NCI-H510A treated with DMSO at 0.1 percent for 48 hours (cell line): ENCODE results near the gene GREB1L.

Experiments
- DNase-seq: peaks from one replicate; lab custom pipeline; 2025; lab: John Stamatoyannopoulos, UW

Gene GREB1L

DNA sequence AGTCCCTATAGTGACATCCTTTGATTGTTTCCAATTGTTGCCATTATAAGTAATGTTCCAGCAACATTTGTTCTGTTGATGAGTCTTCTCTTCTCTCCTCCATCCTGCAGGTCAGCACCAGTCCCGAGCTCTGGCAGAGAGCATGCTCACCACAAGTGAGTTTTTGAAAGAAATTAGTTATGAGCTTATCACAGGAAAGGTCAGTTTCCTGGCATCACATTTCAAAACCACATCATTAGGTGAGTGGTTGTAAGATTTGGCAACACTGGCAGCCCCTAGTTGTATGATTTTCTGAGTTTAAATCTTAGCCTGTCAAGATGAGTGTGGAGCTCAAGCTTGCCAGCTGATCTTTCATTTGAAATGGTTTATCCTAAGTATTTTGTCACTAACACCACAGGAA, 208.9 kb downstream of the GREB1L start:
- no peak for DNase-seq

DNA sequence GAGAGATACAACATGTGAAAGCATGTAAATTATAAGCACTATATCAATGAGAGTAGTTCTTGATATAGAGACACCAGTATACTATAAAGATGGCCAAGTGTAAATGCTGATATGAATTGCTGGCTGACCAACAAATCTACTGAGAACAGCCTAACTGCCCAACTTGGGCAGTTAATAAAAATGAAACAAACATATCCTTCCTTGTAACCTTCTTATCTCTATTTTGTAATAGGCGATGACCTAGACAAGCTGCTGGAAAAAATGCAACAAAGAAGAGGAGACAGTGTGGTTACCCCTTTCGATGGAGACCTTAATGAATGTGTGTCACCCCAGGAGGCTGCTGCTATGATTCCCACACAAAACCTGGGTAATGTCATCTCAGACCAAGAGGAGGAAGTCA, 209.8 kb downstream of the GREB1L start:
- no peak for DNase-seq

DNA sequence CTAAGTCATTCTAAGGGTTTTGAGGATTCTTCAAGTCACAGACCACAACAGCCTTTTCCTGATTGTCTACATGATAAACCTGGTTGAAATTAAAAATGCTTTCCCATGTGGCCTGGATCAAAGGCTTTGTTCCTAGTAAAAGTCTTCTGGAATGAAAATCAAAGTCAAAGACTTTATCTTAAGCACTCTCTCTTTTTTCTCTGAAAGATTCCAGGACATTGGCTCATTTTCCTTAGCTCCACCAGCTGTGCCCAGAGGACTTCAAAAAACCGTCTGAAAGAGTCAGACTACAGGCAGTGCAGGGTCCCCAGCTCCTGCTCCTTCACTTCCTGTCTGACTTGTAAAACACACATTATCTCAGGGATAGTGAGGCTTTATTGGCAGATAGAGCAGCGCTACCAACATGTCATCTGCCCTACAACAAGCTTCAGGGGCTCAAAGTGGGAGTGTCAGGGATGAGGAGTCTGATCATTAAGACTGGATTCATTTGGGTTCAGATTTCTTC, 210.3 kb downstream of the GREB1L start:
- no peak for DNase-seq

DNA sequence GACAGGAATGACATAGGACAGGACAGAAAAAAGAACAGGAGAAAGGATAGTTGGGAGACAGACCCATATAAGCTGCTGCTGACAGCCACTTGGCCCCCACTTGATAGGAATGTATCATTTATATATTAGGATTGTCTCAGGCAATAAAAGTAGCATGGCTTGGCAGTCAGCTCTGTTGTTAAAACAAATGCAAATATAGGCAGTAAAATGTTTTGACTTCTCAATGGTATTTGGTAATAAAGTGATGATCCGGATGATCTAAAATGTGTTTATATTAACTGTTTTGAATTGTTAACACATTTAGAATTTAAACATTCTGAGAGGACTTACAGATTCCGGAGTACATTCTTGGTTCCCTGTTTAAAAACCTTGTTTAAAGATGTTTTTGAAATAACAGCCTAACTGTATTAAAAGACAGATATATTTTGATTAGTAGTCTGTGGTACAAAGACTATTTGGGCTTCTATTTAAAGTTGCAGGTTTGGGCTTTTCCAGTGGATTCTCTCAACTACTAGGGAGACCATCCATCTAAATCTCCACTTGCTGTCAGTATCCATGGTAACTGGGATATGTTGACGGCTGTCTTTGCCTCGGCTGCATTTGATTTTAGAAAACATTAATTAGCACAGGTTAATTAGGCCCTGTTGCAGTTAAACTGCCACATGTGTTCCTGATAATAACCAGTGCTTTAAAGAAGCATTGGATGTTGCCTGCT, 210.9 kb downstream of the GREB1L start:
- no peak for DNase-seq

DNA sequence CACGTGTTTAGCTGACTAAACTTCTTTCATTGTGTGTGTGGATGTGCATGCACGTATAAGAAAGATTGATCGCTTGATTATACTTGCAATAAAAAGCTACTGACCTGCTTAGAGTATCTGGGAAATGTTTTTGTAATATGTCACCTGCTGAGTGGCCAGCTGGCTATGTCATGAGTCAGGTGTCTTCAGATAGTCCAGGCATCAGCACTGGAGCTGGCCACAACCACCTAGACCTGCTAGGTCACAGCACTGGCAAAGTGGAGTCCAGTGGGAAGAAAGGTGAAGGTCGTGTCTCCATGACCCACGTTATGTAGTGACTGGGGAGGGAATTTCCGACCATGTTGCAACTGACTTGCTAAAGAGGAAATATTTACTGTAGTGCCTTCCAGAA, 211.5 kb downstream of the GREB1L start:
- no peak for DNase-seq

DNA sequence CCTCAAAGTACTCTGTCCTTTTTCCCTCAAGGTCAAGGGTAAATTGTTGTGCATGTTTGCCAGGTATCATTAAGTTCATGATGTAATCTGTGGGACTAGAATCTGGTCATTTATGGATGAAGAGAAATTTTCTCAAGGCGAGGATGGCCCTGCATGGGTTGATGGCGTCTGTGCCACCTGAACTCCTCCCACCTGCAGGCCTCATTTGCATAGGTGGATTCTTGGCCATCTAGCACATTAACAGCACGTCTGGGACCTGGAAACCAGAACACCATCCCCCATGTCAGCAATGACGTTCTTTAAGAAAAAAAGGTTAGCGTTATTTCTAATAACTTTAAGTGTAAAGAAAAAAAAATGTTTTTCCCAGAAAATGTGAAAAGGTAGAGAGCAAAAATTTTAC, 212.7 kb downstream of the GREB1L start:
- no peak for DNase-seq

DNA sequence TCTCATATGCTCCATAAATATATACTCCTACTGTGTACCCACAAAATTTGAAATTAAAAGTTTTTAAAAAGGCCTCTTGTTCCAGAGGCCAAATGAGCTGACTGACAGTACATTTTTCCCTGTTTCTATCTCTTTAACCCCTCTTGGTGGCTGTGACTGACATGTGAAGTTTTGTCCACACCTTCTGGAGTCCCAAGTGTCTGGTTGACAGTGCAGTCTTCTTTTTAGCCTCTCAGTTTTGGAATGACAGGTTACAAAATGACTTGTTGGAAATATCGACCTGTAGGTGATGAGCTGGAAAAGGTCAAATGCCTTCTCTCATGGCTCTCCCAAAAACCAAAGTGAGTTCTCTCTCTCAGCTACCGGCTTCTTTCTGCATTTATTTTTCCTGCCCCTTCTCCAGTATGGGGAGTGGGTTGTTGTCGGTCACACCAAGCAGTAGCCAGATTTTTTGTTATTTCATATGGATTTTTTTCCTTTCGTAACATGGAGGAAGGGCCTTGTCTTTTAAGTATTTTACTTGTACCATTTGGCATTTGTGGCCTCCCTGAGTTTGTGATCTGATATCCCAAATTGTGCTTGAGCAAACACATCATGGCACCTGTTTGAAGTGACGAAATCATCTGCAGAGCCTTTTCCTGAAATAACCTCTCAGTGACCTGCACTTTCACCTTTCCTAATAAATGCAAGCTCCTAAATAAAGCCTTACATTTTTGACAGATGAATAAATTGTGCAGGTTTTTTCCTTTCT, 214.6 kb downstream of the GREB1L start:
- no peak for DNase-seq

DNA sequence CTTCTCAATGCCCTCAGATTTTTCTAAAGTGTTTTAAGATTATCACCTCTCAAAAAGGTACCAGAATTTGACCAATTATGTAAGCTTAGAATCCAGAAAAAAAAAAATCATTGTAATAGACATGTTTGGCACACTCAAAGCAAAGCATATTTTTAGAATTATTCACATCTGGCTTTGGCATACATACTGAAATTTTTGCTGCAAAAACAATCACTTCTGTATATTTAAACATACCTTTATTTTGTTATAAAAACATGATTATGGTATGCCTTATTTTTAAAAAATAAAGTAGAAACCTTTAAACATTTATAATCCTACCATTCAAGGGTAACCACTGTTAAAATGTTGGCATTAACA, 215.1 kb downstream of the GREB1L start:
- DNase-seq = no peak

DNA sequence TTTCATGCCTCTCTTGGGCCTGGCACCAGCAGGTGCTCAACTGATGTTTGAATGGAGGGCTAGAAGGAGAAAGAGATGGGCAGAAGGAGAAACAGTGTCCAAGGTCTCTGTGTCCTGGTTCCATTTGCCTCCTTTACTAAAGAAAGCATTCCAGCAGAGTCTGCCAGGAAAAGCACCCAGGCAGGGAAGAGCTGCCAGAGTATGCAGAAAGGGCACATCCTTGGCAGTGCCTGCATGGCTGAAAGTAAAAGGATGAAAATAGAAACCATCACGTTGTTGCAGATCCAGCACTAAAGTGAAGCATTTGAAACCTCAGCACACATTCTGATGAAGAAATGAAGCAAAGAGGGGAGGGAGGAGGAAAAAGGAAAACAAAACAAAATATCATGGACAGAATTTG, 216.3 kb downstream of the GREB1L start:
- DNase-seq = no peak

DNA sequence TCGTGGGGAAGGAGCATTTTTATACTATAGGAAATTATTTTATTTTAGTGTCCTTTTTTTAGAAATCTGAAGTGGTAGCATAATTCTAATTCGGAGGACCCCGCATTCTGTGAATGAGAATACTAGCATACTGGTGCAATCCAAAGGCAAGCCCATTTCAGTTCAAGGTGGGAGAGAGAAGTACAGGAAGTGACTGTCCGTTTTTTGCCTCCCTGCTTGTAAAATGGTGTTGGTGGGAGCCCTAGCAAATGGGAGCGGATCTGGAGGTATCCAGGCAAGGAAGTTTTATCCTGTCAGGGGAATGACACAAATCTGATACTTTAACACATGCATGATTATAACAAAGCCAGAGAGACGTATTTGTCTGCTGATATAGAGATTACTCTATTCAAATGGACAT, 216.8 kb downstream of the GREB1L start:
- no peak for DNase-seq

DNA sequence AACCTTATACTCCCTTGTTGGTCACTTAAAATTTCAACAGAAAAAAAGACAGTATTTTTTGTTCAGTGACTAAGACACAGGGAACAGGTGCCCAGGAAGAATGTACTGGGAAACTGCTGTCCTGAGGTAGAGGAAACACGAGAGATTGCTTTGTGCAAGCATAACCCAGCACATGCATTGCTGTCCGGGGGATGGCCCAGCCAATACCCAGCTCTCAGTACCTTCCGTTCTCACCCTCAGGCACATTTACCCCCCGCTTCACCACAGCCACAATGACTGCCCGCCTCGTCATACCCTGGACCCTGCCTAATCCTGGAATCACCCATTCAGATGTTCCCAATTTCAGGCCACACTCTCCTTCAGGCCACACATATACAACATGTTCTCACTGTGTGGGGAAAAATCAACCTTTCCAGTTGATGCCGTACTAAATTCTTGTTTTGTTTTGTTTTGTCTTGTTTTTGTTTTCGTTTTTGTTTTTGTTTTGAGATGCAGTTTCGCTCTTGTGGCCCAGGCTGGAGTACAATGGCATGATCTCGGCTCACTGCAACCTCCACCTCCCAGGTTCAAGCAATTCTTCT, 217.8 kb downstream of the GREB1L start:
- DNase-seq = no peak

DNA sequence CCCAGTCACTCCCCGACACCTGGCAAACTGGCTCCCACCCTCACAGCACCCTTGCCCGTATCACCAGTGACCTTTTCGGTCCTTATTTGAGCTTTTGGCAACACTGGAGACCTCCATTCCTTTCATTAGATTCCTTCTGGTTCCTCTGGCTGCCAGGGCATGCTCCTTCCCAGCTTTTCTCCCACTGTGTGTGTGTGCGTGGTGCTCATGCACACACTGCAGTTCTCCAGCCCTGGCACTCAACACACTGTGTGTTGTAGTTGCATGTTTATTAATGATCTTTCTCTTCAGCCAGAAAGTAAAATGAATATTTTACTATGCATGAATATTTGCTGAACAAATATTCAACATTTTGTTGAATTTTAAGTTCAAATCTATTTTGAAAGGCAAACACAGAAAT, 219.4 kb downstream of the GREB1L start:
- no peak for DNase-seq

DNA sequence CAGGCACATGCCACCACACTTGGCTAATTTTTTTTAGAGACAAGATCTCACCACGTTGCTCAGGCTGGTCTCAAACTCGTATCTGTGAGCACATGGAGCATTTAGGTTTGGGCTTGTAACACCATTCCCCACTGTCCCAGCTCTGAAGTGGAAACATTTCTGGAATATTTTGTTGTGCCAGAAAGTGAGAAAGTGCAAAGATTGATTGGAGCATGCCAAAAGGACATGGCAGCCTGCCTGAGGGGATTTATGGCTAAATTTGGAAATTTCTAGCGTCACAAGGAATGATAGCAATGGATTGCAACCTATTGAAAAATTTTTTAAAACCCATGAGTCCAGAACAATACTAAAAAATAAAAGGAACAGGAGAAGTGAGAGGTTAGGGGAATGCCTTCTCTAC, 221.7 kb downstream of the GREB1L start:
- DNase-seq = no peak

DNA sequence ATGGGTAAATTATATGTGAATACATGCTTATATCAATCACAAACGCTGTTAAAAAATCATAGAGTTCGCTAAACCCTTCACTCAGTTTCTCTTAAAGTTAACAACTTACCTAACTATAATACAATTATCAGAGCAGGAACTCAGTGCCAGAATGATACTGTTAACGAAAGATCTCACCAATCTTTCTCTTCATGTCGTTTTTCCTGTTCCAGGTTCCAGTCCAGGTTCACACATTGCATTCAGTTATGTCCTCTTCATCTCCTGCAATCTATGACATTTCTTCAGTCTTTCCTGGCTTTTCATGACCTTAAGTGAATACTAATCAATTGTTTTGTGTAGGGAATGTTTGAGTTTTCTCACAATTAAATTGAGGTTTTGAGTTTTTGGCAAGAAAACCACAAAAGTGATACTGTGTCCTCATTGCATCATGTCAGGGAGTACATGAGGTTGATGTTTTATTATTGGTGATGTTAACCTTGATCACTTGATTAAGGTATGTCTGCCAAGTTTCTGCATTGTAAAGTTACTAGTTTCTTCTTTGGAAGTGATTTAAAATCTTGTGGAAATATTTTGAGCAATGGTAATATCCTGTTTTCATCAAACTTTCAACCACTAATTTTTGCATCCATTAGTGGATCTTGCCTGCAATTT, 226.6 kb downstream of the GREB1L start:
- DNase-seq = no peak

DNA sequence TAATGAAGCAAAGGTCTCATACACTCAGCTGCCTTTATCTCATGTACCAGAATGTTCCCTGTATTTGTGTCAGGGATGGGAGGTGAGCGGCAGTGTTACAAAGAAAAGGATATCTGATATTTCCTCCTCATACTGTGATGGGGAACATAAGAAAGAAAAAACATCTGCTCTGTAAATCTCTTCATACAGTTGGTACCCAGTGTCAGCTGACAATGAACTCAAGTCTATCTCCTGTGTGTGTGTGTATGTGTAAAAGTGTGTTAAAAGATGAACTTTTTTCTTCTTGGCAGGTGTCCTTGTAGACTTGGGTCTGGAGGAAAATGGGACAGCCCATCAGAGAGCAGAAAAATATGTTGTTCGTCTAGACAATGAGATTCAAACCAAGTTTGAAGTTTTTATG, 230.7 kb downstream of the GREB1L start:
- DNase-seq = no peak

DNA sequence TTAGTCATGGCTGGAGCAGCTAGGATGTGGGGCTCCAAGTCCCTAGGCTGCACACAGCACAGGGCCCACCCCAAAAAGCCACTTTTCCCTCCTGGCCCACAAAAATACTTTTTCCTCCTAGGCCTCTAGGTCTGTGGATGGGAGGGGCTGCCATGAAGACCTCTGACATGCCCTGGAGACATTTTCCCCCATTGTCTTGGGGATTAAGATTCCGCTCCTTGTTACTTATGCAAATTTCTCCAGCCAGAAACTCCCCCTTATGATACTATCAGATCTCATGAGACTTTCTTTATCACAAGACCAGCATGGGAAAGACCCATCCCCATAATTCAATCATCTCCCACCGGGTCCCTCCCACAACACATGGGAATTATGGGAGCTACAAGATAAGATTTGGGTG, 232.6 kb downstream of the GREB1L start:
- no peak for DNase-seq

DNA sequence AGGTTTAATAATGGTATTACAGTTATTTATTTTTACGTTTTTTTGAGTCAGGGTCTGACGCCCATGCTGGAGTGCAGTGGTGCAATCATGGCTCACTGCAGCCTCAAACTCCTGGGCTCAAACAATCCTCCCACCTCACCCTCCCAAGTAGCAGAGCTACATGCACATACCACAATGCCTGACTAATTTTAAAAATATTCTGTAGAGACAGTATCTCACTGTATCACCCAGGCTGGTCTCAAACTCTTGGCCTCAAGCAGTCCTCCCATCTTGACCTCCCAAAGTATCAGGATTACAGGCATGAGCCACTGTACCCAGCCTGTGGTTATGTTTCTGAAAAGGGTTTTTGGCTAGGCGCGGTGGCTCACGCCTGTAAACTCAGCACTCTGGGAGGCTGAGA, 237.7 kb downstream of the GREB1L start:
- DNase-seq = no peak

DNA sequence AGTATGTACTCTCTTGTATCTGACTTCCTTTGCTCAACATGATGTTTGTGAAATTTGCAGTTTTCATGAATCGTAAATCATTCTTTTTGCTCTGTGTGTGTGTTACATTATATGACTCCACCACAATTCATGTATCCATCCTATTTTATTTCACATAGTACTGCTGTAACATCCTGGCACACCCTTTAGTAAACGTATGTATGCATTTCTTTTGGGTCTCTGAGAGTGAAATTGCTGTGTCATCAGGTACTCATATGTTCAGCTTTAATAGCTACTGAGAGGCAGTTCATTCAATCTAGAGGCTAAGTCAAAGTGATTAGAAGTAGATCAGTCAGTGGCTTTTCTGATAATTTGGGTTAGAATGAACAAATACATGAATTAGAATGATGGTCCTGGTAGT, 239.7 kb downstream of the GREB1L start:
- DNase-seq = no peak

DNA sequence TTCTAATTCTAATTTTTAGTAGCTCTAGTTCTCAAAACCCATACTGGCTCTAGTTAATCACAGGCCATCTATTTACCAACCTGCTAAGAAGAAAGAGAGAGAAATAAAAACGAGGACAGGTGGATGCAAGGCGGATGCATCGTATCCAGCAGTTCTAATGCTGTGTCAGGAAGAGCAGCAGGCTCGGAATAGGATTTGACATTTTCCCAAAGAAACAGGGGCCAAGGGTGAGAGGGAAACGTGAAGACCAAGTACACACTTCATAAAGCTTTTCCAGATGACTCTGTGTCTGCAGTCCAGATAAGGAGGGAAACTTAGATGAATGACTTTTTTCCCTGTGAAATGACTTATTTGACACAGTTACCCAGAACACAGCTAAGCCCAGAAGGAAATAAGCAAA, 241.0 kb downstream of the GREB1L start:
- DNase-seq = no peak

DNA sequence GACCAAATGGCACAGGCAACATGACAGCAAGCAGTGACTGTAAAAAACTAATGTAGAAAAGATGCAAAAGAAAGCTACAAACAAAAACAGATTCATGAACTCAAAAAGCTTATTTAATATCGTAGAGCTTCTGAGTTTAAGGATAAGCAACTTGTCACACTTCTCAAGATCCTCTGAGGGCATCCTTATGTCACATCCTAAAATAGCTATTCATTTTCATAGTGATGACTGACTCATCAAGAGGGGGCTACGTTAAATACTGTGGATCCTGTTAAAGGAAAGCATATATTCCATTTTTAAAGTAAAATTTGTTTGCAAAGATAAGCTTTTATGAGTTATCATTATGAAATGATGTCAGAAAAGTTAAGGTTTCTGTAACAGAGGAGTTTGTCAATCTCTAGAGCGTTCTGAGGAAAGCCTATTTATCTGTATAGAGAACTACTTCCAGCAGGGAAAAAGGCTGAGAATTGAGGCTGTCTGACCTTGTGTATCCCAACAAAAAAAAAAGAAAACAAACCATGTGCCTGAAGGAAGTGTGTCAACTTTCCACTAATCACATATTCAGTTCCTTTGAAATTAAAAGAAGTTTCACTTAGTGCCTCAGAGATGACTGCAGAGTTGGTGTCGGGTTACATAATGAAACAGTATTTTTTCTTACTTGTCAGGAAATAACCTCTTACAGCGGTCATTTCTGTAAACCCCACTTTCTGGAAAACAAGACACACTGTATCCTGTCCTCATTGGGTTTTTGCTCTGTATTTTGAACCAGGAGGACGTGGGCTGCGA, 243.0 kb downstream of the GREB1L start:
- DNase-seq = no peak

DNA sequence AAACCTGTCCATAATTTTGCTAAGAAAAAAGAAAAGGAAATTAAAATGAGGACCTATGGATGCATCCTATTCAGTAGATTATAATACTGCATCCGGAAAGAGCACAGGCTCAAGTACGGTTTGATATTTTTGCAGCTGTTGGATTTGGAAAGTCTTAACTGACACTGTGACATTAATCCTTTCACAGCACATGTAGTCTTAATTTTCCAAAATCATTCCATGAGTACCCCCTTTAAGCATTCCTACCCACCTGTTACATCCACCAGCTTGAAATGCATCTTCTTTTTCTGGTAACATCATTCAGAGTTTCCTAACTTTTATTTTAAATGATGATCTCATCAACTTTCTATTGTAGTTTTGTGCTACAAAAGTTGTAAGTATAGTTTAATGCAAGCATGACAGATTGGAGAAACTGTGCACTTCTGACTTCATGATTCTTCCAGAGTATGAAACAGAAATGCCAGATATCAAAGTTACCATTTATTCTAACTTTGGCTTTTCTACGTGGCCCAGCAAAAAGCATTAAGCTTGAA, 244.9 kb downstream of the GREB1L start:
- DNase-seq = no peak
